ENCODE results near the gene SLC34A2. TPM values are rescaled to one million over a fixed set of nuclear protein-coding genes. Genes with fewer than 3 reads are reported as not detected.

SLC34A2 gene
- total RNA-seq, 1 donor from 2014 or later: 2.1 TPM

DNA sequence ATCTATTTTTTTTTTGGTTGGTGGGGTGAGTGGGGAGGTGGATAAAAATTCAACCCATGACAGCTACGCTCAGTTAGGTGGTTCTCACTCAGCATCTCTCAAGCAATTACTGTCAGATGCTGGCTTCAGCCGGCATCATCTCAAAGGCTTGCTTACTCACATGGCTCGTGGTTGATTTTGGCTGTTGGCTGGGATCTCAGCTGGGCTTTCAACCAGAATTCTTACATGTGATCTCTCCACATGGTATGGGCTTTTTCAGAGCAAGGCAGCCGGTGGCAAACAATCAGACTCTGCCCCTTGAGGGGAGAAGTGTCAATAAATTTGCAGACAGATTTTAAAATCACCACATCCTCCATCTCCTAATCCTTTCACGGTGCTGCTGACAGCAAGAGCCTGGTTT is 47.2 kb downstream of the SLC34A2 start:
- Mint-ChIP-seq H3K36me3 (ENCODE audit: unreplicated experiment) (no peaks in the 10 kb centered on the region), H3K27me3 (ENCODE audit: unreplicated experiment) (no peaks in the 10 kb centered on the region), H3K9me3 (ENCODE audit: unreplicated experiment) (no peaks in the 10 kb centered on the region), H3K4me3 (ENCODE audit: unreplicated experiment) (no peak overlapping the region), H3K27ac (ENCODE audit: unreplicated experiment) (no peak overlapping the region), H3K4me1 (ENCODE audit: low read depth, unreplicated experiment) (no peaks in the 10 kb centered on the region)
- DNase-seq: no peak
- TF ChIP-seq, protein P1, sequence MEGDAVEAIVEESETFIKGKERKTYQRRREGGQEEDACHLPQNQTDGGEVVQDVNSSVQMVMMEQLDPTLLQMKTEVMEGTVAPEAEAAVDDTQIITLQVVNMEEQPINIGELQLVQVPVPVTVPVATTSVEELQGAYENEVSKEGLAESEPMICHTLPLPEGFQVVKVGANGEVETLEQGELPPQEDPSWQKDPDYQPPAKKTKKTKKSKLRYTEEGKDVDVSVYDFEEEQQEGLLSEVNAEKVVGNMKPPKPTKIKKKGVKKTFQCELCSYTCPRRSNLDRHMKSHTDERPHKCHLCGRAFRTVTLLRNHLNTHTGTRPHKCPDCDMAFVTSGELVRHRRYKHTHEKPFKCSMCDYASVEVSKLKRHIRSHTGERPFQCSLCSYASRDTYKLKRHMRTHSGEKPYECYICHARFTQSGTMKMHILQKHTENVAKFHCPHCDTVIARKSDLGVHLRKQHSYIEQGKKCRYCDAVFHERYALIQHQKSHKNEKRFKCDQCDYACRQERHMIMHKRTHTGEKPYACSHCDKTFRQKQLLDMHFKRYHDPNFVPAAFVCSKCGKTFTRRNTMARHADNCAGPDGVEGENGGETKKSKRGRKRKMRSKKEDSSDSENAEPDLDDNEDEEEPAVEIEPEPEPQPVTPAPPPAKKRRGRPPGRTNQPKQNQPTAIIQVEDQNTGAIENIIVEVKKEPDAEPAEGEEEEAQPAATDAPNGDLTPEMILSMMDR (IDR thresholded peaks at IDR 0.05; ENCODE audit: partially characterized antibody, unreplicated experiment): no peak

DNA sequence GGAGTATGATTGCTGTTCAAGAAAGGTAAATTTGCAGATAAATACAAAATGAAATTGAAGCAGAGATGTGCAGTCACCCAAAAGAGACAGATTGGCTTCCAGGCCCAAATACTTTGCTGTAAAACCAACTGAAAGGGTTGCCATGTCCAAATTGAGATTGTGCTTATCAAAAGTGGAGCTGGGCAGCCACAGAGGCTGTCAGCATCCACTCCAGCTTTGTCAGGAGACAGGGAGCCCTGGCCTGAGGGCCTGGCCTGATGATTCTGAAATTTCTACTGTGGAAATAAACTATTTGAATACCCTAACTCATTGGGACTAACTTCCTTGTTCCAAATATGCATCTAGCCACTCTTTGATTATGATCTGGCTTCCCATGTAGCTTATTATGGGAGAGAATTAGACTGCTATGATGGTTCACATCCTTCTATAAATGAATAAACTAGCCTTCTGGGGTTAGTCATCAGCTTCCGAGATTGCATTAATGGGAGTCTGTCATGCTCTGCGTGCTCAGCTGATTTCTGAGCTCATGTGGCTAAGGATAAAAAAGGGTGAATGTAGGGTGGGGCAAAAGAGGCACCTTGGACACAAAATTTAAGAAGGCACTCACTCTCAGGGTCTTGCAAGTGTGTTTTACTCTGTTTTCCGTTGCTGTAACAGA is 48.2 kb downstream of the SLC34A2 start:
- TF ChIP-seq, protein P1 (IDR thresholded peaks at IDR 0.05; ENCODE audit: partially characterized antibody, unreplicated experiment): no peak
- no peak for DNase-seq
- no peak overlapping the region for H3K27ac Mint-ChIP-seq (ENCODE audit: unreplicated experiment)
- H3K9me3 Mint-ChIP-seq (ENCODE audit: unreplicated experiment): no peaks in the 10 kb centered on the region
- no peaks in the 10 kb centered on the region for H3K36me3 Mint-ChIP-seq (ENCODE audit: unreplicated experiment)
- no peak overlapping the region for H3K4me3 Mint-ChIP-seq (ENCODE audit: unreplicated experiment)
- H3K4me1 Mint-ChIP-seq (ENCODE audit: low read depth, unreplicated experiment): no peaks in the 10 kb centered on the region
- H3K27me3 Mint-ChIP-seq (ENCODE audit: unreplicated experiment): no peaks in the 10 kb centered on the region

DNA sequence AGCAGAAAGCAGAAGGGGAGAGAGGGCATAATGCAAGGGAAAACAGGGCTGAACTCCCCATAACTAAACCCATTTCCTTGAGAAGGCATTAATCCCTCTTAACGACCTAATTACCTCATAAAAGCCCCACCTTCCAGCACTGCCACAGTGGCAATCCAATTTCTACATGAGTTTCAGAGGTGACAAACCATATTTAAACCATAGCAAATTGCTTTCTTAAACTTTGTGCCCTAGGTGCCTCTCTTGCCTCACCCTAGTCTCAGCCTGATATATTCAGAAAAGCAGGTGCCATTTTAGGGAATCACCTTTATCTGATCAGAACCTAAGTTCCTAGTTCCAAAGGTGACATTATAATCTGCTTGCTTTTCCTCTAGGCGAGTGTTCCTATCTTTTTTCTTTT is 48.9 kb downstream of the SLC34A2 start:
- Mint-ChIP-seq H3K9me3 (ENCODE audit: unreplicated experiment) (peaks cover 2% of the 10 kb centered on the region), H3K4me3 (ENCODE audit: unreplicated experiment) (no peak overlapping the region), H3K36me3 (ENCODE audit: unreplicated experiment) (peaks cover 3% of the 10 kb centered on the region), H3K27ac (ENCODE audit: unreplicated experiment) (no peak overlapping the region), H3K27me3 (ENCODE audit: unreplicated experiment) (no peaks in the 10 kb centered on the region), H3K4me1 (ENCODE audit: low read depth, unreplicated experiment) (no peaks in the 10 kb centered on the region)
- TF ChIP-seq, protein P1 (IDR thresholded peaks at IDR 0.05; ENCODE audit: partially characterized antibody, unreplicated experiment): no peak
- DNase-seq: no peak

DNA sequence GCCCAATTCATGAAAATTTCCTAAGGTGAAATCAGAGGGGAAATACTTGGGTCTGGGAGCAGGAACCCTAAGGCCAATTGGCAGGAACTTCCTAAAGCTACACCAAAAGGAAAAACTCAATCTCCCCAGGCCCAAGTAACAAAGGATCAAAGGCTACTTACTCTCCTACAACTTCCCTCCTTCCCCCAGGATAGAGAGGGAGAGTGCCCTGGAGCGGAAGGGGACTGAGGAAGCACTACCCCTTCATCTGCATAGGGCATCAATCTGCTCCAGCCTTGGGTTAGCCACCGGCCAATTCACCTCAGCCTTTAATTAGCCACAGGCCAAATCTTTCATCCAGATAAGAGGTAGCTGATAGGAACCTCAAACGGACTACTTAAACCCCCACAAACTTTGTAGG is 55.0 kb downstream of the SLC34A2 start:
- no peaks in the 10 kb centered on the region for H3K27me3 Mint-ChIP-seq (ENCODE audit: unreplicated experiment)
- no peak for DNase-seq
- H3K9me3 Mint-ChIP-seq (ENCODE audit: unreplicated experiment): peaks cover 2% of the 10 kb centered on the region
- no peaks in the 10 kb centered on the region for H3K4me1 Mint-ChIP-seq (ENCODE audit: low read depth, unreplicated experiment)
- TF ChIP-seq, protein P1 (IDR thresholded peaks at IDR 0.05; ENCODE audit: partially characterized antibody, unreplicated experiment): no peak
- H3K36me3 Mint-ChIP-seq (ENCODE audit: unreplicated experiment): peaks cover 3% of the 10 kb centered on the region
- no peak overlapping the region for H3K27ac Mint-ChIP-seq (ENCODE audit: unreplicated experiment)
- H3K4me3 Mint-ChIP-seq (ENCODE audit: unreplicated experiment): no peak overlapping the region

DNA sequence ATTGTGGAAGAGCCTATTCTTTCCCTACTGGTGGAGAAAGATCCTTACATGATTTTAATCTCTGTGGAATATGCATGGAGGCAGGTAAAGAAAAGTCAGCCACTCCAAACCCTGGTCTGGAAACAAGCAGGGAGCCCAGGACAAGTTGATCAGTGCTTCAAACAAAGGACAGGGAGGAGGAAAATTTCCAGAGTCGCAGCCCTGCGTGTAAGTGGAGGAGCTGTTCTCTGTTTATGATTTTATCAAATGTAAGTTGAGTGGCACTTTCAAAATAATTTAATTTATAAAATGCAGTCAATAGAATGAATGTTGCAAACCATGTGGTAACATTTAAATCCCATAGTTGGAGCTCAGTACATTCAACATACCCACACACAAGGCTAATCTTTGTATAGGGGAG is 57.0 kb downstream of the SLC34A2 start:
- H3K4me3 Mint-ChIP-seq (ENCODE audit: unreplicated experiment): no peak overlapping the region
- H3K27me3 Mint-ChIP-seq (ENCODE audit: unreplicated experiment): no peaks in the 10 kb centered on the region
- TF ChIP-seq, protein P1 (IDR thresholded peaks at IDR 0.05; ENCODE audit: partially characterized antibody, unreplicated experiment): no peak
- DNase-seq: no peak
- peaks cover 2% of the 10 kb centered on the region for H3K9me3 Mint-ChIP-seq (ENCODE audit: unreplicated experiment)
- H3K36me3 Mint-ChIP-seq (ENCODE audit: unreplicated experiment): peaks cover 3% of the 10 kb centered on the region
- H3K27ac Mint-ChIP-seq (ENCODE audit: unreplicated experiment): no peak overlapping the region
- H3K4me1 Mint-ChIP-seq (ENCODE audit: low read depth, unreplicated experiment): no peaks in the 10 kb centered on the region

Data from glutamatergic neuron (in vitro differentiated cells).